Activated CD4-positive, alpha-beta T cell treated with anti-CD3 and anti-CD28 coated beads, Interleukin-2, amount 10 ng/mL, durations not matched to agents 24 days and 14 days (primary cell): ENCODE data around the gene PMEL. TPM values are rescaled to one million over a fixed set of nuclear protein-coding genes. Genes with fewer than 3 reads are reported as not detected.

ENCODE experiments used
- DNase-seq: peaks from one replicate; pipeline ENCODE4 v3.0.0; 2022
- H3K27ac Mint-ChIP-seq: one replicate; pipeline ENCODE4 v1.8.0; 2022; ENCODE audit warnings: mild to moderate bottlenecking, mixed read lengths
- H3K27me3 Mint-ChIP-seq: one replicate; pipeline ENCODE4 v1.8.0; 2022; ENCODE audit warnings: mixed read lengths
- H3K36me3 Mint-ChIP-seq: one replicate; pipeline ENCODE4 v1.8.0; 2022; ENCODE audit warnings: low read depth, mild to moderate bottlenecking, mixed read lengths
- H3K4me1 Mint-ChIP-seq: one replicate; pipeline ENCODE4 v1.8.0; 2021; ENCODE audit warnings: mixed read lengths
- H3K4me3 Mint-ChIP-seq: one replicate; pipeline ENCODE4 v1.8.0; 2022; ENCODE audit warnings: mild to moderate bottlenecking, moderate library complexity, mixed read lengths
- H3K9me3 Mint-ChIP-seq: one replicate; pipeline ENCODE4 v1.8.0; 2021; ENCODE audit warnings: mixed read lengths
- intact Hi-C: fragments of 100-400 bp; cut with micrococcal nuclease; formaldehyde crosslinking; loops from one replicate; pipeline ENCODE4 v1.15.1; 2023
- total RNA-seq: library from RNA; stranded (reverse); gene quantifications from 2 replicates; pipeline ENCODE4 v1.2.3, GENCODE V29; 2022

Gene PMEL
- total RNA-seq, 1 donor from 2014 or later, result not detected

GRCh38 chr12:55906056-55906455 lies 59.8 kb downstream of the PMEL start:
- intact Hi-C loops, result no loop called here
- H3K4me1 Mint-ChIP-seq, result peaks cover 6% of the 10 kb centered on the region
- peaks cover 17% of the 10 kb centered on the region for H3K36me3 Mint-ChIP-seq
- no peaks in the 10 kb centered on the region for H3K9me3 Mint-ChIP-seq
- no peak overlapping the region for H3K27ac Mint-ChIP-seq
- H3K4me3 Mint-ChIP-seq, result no peak overlapping the region
- H3K27me3 Mint-ChIP-seq, result no peaks in the 10 kb centered on the region
- no peak for DNase-seq

Other genes starting within 250 kb of the PMEL start
- gene BLOC1S1, start 250.0 kb downstream of the PMEL start, total RNA-seq, result 62.7 and 64.8 TPM in 2 replicates
- gene RDH5, start 245.6 kb downstream of the PMEL start, total RNA-seq, result 7.1 and 8.4 TPM in 2 replicates
- gene CD63, start 237.0 kb downstream of the PMEL start, total RNA-seq, result 190 and 196 TPM in 2 replicates
- gene GDF11, start 222.9 kb downstream of the PMEL start, total RNA-seq, result 14.3 and 15.1 TPM in 2 replicates
- 76.6 and 81.6 TPM in 2 replicates for gene SARNP, start 148.3 kb downstream of the PMEL start, total RNA-seq
- 49.8 and 55.8 TPM in 2 replicates for gene ORMDL2, start 148.0 kb downstream of the PMEL start, total RNA-seq
- gene DNAJC14, start 136.5 kb downstream of the PMEL start, total RNA-seq, result 39.8 and 42.0 TPM in 2 replicates
- gene MMP19, start 123.1 kb downstream of the PMEL start, total RNA-seq, result not detected in 2 replicates
- gene PYM1, start 38.1 kb downstream of the PMEL start, total RNA-seq, result 34.8 and 35.6 TPM in 2 replicates
- 355 and 365 TPM in 2 replicates for gene DGKA, start 34.9 kb downstream of the PMEL start, total RNA-seq
- 108 and 110 TPM in 2 replicates for gene CDK2, start 788 bp upstream of the PMEL start, total RNA-seq
- 39.0 and 40.2 TPM in 2 replicates for gene RAB5B, start 8.0 kb upstream of the PMEL start, total RNA-seq
- gene SUOX, start 31.2 kb upstream of the PMEL start, total RNA-seq, result 9.3 and 10.2 TPM in 2 replicates
- gene IKZF4, start 55.0 kb upstream of the PMEL start, total RNA-seq, result 24.3 and 26.1 TPM in 2 replicates
- 40.5 and 46.3 TPM in 2 replicates for gene RPS26, start 75.9 kb upstream of the PMEL start, total RNA-seq
- 0.14 and 0.57 TPM in 2 replicates for gene ERBB3, start 114.1 kb upstream of the PMEL start, total RNA-seq
- 453 and 472 TPM in 2 replicates for gene PA2G4, start 138.5 kb upstream of the PMEL start, total RNA-seq
- 3,831 and 3,993 TPM in 2 replicates for gene RPL41, start 150.6 kb upstream of the PMEL start, total RNA-seq
- 8.9 and 11.2 TPM in 2 replicates for gene ZC3H10, start 152.2 kb upstream of the PMEL start, total RNA-seq
- 155 and 158 TPM in 2 replicates for gene ESYT1, start 162.2 kb upstream of the PMEL start, total RNA-seq
- 63.3 and 68.9 TPM in 2 replicates for gene MYL6B, start 186.5 kb upstream of the PMEL start, total RNA-seq
- 717 and 752 TPM in 2 replicates for gene MYL6, start 192.3 kb upstream of the PMEL start, total RNA-seq
- 127 and 130 TPM in 2 replicates for gene SMARCC2, start 223.4 kb upstream of the PMEL start, total RNA-seq